ENCODE results near the gene NSDHL. TPM values are rescaled to one million over a fixed set of nuclear protein-coding genes. Genes with fewer than 3 reads are reported as not detected.
A peak's percentile ranks its signal among the peaks of the same experiment; 100 is the strongest.
"Not testable (repeated sequence)": the region's sequence is repeated elsewhere in the genome, so short reads cannot be mapped to it uniquely, and the experiment has no call there.

Gene NSDHL
- polyA plus RNA-seq (ENCODE audit: insufficient read length in 3 of 3) = 10 to 100 TPM; 30.0 to 32.8 (median 30.9) TPM
- long read RNA-seq, donor 1, partial matches to known transcripts = 6 of 10 reads
- long read RNA-seq, donor 1, other reads (novel, unspliced or antisense) = 0 of 10 reads
- long read RNA-seq, donor 2, partial matches to known transcripts = 0 of 4 reads
- long read RNA-seq, donor 2, other reads (novel, unspliced or antisense) = 0 of 4 reads
- long read RNA-seq, donor 3, transcript NSDHL-201 (8 exons, 1,929 nt) = major isoform, 10 of 11 reads
- long read RNA-seq, donor 3, partial matches to known transcripts = 0 of 11 reads
- long read RNA-seq, donor 3, other reads (novel, unspliced or antisense) = 0 of 11 reads
- long read RNA-seq, donor 4, partial matches to known transcripts = 0 of 2 reads
- long read RNA-seq, donor 4, other reads (novel, unspliced or antisense) = 0 of 2 reads
- long read RNA-seq, donor 5, transcript NSDHL-201 (8 exons, 1,929 nt) = major isoform, 13 of 21 reads
- long read RNA-seq, donor 5, partial matches to known transcripts = 8 of 21 reads
- long read RNA-seq, donor 5, other reads (novel, unspliced or antisense) = 0 of 21 reads
- long read RNA-seq, donor 6, transcript NSDHL-201 (8 exons, 1,929 nt) = major isoform, 8 of 9 reads
- long read RNA-seq, donor 6, partial matches to known transcripts = 0 of 9 reads
- long read RNA-seq, donor 6, other reads (novel, unspliced or antisense) = 0 of 9 reads
- long read RNA-seq, donor 7, transcript NSDHL-201 (8 exons, 1,929 nt) = major isoform, 8 of 8 reads
- long read RNA-seq, donor 7, partial matches to known transcripts = 0 of 8 reads
- long read RNA-seq, donor 7, other reads (novel, unspliced or antisense) = 0 of 8 reads
- long read RNA-seq, donor 8, transcript NSDHL-201 (8 exons, 1,929 nt) = major isoform, 21 of 27 reads
- long read RNA-seq, donor 8, partial matches to known transcripts = 6 of 27 reads
- long read RNA-seq, donor 8, other reads (novel, unspliced or antisense) = 0 of 27 reads
- long read RNA-seq, donor 9, transcript NSDHL-201 (8 exons, 1,929 nt) = major isoform, 5 of 5 reads
- long read RNA-seq, donor 9, partial matches to known transcripts = 0 of 5 reads
- long read RNA-seq, donor 9, other reads (novel, unspliced or antisense) = 0 of 5 reads
- long read RNA-seq, donor 10, transcript NSDHL-201 (8 exons, 1,929 nt) = major isoform, 5 of 6 reads
- long read RNA-seq, donor 10, partial matches to known transcripts = 0 of 6 reads
- long read RNA-seq, donor 10, other reads (novel, unspliced or antisense) = 0 of 6 reads
- long read RNA-seq, donor 11, partial matches to known transcripts = 0 of 1 reads
- long read RNA-seq, donor 11, other reads (novel, unspliced or antisense) = 0 of 1 reads
- long read RNA-seq, donor 12, partial matches to known transcripts = 0 of 1 reads
- long read RNA-seq, donor 12, other reads (novel, unspliced or antisense) = 0 of 1 reads
- long read RNA-seq, donor 13, transcript NSDHL-201 (8 exons, 1,929 nt) = major isoform, 12 of 17 reads
- long read RNA-seq, donor 13, partial matches to known transcripts = 5 of 17 reads
- long read RNA-seq, donor 13, other reads (novel, unspliced or antisense) = 0 of 17 reads
- long read RNA-seq, donor 14, transcript NSDHL-201 (8 exons, 1,929 nt) = major isoform, 8 of 8 reads
- long read RNA-seq, donor 14, partial matches to known transcripts = 0 of 8 reads
- long read RNA-seq, donor 14, other reads (novel, unspliced or antisense) = 0 of 8 reads
- long read RNA-seq, donor 15, partial matches to known transcripts = 0 of 2 reads
- long read RNA-seq, donor 15, other reads (novel, unspliced or antisense) = 0 of 2 reads
- long read RNA-seq, donor 16, transcript NSDHL-201 (8 exons, 1,929 nt) = major isoform, 17 of 28 reads
- long read RNA-seq, donor 16, partial matches to known transcripts = 10 of 28 reads
- long read RNA-seq, donor 16, other reads (novel, unspliced or antisense) = 0 of 28 reads

DNA sequence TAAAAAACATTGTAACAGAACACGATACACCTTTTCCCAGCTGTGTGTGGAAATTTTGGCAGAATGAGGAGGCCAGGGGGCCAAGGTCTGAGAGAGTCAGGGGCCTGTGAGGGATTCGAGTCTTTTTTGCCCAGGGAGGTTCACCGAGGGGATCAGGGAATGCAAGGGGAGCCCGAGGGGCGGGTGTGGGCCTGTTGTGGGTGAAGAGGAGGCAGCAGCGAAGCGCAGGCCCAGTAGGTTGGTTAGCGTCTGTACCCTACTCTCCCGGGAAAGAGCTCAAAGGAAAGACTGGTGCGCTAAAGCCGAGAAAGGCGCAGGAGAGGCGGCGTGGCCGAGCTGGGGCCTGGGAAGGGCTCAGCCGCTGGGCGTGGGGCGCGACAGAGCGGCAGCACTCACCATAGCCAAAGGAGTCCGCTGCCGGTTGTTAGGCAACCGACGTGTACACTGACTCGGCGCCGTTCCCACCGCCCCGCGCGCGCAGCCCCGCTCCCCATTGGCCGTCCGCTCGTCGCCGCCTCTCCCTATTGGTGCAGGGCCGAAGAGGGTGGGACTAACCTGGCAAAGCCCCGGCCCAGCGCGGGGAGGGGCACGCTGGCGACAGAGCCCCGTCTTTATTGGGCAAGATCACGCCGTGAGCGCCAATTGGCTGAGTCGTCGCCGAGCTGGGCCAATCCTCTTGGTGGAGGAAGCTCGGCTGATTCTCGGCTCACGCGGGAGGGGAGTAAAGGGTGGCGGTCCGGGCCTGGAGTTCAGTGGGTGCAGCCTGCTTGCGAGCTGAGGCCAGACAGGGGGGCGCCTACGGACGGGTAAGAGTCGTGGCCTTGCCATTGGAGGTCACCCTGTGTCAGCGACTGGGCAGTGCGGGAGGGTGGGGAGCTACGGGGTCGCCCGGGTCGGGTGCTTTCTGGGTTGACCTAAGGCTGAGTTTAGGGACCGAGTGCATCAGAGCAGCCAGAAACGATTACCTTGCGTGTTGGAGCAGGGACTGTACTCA is at the start of gene NSDHL, which contains the start of gene CETN2:
TSS of gene NSDHL (plus strand) at position 752 of the 994 bp plus-strand sequence. CDS start 15,262 bp downstream, outside the sequence.
TSS of gene CETN2 (minus strand) at position 446 of the 994 bp plus-strand sequence. CDS start at position 399, 47 bp downstream.
- peak; percentile 63 to 91 (median 87) for DNase-seq (ENCODE audit: extremely low read depth in 1 of 11, low read depth in 9 of 11, low spot score in 4 of 11)

DNA sequence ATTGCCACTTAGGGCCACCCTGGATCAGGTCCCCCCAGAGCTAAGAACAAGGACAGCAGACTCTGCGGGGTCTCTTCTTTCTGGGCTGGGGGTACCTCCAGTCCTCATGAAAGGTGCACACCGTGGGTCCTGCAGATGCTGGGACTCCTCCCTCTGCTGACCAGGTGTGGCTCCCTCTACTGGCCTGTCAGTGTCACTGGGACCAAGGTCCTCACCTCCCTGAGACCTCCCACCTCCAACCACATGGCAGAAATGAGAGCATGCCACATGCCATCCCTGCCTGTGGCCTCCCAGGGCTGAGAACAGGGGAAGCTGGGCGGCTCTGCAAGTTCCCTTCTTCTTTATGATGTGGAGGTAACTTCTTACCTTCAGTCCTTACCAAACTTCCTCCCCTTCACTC is 43.8 kb upstream of the NSDHL start:
- DNase-seq (ENCODE audit: extremely low read depth in 1 of 11, low read depth in 9 of 11, low spot score in 4 of 11) = not testable (repeated sequence)

DNA sequence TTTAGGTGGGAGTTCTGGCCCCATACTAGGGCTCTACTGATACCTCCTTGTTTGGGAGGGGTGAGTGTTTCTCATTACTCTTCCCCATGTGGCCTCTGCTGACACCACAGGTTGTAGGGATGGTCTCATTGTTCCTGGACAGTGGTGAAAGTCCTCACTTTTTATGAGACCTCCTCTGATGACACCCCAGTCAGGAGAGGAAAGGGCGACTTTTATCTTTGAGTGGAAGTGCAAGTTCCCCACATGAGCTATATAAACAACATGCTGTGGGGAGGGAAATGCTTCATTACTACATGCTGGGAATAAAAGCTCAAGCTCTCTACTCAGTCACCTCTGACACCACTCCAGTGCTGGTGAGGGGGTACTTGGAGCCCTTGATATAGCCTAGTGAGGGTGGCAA is 31.9 kb upstream of the NSDHL start:
- DNase-seq (ENCODE audit: extremely low read depth in 1 of 11, low read depth in 9 of 11, low spot score in 4 of 11) = no peak

DNA sequence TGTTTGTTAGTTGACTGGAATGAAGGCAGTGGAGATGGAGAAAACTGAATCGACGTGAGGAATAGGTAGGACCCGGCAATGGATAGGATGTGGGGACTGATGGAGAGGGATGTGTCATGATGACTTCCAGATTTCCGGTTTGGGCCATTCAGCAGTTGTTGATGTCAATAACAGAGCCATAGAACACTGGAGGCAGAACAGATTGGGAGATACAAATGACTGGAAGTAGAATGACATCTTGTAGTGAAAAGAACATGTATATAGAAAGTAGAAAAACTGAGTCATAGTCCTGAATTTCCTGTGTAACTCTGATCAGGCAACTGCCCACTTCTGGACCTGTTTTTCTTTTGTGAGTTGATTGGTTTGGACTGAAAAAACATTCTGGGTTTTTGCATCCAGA is 24.8 kb upstream of the NSDHL start:
- no peak for DNase-seq (ENCODE audit: extremely low read depth in 1 of 11, low read depth in 9 of 11, low spot score in 4 of 11)

DNA sequence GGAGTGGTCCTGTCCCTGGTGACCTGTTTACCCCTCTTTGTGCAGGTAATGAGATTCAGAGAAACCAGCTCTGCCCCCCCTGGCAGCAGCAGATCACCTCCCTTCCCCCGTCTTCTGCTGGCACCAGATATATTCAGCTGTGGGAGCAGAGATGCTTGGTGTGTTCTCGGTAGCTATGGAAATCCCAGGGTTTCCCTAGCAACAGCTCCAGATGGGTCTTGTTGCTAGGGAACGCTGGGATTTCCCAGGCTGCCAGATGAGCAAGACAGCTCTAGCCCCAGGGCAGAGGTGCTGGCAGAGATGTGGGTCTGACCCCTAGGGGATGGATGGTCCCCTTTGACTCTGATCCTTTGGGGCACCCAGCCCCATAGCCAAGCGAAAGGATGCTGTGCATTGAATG is 20.5 kb upstream of the NSDHL start:
- DNase-seq (ENCODE audit: extremely low read depth in 1 of 11, low read depth in 9 of 11, low spot score in 4 of 11) = no peak

DNA sequence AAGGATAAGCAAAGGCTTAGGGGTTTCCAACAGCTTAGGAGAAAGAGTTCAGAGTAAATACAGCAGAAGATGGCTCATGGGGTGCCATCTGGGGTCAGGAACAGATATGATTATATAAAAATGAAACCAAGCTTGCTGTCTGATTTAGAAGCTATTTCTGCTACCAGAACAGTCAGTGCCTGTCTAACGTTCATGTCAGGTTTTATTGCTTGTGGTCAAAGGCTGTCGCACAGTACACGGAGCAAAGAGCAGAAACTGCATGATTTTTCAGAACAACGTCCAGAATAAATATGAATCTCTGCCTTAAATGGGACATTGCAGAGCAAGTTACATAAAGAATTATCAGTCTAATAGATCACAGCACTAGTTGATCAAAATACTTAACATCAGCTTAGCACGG is 17.7 kb upstream of the NSDHL start:
- DNase-seq (ENCODE audit: extremely low read depth in 1 of 11, low read depth in 9 of 11, low spot score in 4 of 11) = no peak

DNA sequence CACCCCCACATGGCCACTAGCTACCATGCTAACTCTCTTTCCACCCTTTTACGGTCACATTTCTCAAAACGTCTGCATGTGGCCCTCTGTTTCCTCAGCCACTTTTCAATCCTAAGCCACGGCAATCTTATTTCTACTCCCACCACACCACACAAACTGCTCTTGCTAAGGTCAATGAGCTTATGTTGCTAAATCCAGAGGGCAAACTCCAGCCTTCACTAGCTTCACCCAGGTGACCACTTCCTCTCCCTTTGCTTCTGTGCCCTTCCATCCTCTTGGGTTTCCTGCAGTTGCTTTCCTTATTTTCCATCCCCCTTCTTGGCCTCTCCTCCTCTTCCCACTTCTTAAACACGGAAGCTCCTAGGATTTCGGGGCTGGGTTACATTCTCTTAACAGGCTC is 16.8 kb upstream of the NSDHL start:
- no peak for DNase-seq (ENCODE audit: extremely low read depth in 1 of 11, low read depth in 9 of 11, low spot score in 4 of 11)

DNA sequence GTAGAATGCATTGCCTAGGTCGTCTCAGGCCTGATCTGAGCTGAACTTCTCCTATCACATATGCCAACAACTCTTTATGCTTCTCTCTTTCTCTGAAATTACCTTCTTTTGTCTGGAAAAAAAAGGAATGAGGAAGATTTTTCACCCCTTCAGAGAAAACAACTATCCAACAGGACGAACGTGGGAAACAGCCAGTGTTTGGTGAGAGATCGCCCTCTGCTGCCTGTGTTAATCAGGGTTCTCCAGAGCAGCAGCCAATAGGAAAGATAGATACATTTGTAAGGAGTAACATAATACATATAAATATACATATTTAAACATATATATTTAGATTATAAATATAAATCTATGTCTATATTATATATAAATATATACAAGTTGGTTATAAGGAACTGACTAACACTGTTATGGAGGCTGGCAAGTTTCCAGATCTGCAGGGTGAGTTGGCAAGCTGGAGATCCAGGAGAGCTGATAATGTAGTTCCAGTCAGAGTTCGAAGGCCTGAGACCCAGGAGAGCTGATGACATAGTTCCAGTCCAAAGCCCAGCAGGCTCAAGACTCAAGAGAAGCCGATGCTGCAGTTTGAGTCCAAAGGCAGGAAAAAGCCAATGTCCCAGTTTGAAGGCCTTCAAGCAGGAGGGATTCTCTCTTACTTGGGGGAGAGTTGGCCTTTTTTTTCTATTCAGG is 13.6 kb upstream of the NSDHL start:
- DNase-seq (ENCODE audit: extremely low read depth in 1 of 11, low read depth in 9 of 11, low spot score in 4 of 11) = no peak

DNA sequence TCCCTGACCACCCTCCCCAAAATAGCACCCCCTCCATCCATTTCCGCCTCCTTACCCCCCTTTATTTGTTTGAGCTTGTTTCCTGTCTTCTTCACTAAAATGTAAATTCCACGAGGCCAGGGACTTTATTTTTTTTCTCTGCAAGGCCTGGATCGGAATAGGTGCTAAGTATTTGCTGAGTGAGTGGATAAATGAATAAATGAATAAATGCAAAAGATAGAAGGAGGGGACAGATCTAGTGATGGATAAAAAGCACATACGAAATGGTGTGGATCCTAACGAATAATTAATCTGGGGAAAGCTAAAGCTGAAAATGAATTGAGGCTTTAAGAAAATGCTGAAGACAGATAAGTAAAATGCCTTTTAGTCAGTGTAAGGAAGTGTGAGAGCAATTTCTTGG is 12.5 kb upstream of the NSDHL start:
- no peak for DNase-seq (ENCODE audit: extremely low read depth in 1 of 11, low read depth in 9 of 11, low spot score in 4 of 11)

DNA sequence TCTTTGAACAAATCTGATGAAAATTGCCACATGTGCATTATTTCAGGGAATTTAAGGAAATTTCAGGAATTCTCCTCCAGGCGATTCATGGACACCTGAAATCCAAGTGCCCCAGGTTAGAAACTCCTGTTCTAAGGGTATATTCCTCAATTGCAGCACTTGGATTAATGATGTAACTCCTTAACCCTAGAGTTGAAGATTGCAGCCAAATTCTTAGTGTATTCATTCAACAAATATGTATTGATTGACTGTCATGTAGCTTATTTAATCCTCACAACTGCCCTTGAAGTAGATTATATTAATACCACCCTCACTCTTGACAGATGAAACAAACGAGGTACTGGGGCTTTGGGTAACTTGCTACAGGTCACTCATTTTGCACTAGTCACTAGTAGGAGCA is 11.6 kb upstream of the NSDHL start:
- no peak for DNase-seq (ENCODE audit: extremely low read depth in 1 of 11, low read depth in 9 of 11, low spot score in 4 of 11)

DNA sequence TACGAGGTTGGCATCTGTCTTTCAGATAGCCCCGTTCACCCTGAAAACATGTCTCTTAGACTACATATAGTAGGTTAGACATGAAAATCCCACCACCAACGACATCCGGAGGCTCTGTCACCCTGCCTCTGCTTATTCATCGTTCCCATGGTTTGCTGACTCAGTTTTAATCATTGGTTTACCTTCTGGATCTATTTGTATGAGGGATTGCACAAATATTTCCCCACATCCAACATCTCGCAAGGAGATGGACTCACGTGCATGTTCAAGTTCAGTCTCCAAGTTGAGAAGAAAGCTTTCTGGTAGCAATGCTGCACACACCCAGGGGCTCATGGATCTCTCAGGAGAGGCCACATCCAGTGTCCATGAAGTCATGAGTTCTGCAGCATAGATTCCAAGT is 11.1 kb upstream of the NSDHL start:
- no peak for DNase-seq (ENCODE audit: extremely low read depth in 1 of 11, low read depth in 9 of 11, low spot score in 4 of 11)

DNA sequence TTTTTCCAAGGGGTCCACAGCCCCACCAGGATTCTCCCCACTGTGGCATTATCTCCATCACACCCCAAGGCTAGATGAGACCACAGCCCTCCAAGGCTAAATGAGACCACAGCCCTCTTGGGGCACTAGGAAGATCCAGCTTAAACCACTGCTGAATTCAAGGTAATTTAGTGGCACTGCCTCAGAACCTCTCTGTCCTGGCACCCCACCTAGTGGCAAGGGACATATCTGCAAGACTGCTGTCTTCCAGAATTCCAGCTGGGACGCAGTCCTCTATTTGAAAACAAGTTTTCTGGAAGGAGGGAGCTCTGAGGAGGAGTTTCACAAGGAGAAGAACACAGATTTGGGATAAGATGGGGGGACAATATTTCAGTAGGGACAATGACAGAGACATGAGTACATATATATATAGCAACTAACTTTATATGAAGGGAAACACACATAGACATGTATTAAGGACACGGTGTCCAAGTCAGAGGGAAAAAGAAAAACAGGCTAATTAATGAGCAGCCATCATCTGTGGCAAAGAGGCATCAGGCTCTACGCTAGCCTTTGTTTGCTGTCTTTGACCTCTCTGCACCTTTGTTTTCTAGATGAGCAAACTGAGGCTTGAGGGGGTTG is 9.6 kb upstream of the NSDHL start:
- DNase-seq (ENCODE audit: extremely low read depth in 1 of 11, low read depth in 9 of 11, low spot score in 4 of 11) = no peak

DNA sequence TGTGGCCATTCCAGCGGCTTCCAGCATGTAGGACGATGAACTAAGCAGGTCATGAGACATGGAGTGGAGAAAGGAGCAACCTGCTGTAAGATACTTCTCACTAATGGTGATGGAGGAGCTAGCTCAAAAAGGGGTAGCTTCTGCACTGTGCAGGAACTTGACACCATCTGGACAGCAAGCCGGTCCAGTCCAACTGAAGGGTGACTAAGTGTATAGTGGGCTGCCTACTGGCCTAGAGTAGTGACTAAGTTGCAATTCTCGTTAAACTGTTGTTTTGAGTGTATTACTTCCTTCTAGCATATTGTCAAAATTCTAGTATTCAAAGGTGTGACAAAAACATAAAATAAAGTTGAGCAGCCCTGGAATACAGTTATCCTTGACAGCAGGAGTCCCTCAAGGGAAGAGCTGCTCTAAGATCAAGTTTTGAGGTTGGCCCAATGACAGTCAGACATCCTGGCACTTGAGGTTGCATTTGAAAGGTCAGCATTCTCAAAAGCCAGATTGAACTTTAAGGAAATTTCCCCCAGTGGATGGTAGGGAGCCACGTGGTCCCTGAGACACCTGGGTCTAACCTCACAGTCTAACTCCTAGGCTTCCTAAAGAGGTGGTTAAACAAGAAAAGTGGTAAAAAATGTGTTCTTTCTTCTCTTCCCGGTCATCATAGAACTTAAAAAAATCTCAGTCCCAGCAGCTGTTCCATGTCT is 8.3 kb upstream of the NSDHL start:
- DNase-seq (ENCODE audit: extremely low read depth in 1 of 11, low read depth in 9 of 11, low spot score in 4 of 11) = no peak

DNA sequence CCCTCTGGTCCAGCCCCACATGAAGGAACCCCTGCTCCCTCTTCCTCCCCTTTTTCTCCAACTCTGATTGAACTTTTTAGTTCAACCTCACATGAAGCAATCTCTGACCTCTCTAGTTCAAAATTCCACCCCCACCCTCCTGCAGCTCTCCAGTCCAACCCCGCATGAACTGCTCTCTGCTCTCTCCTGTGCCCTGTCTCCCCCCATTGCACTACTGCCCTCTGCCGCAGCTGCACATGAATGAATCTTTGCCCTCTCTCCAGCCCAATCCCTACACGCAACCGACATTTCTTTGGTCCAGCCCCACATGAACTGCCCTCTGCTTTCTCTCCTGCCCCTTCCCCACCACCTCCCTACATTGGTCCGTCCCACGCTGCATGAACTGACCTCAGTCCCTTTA is 7.2 kb upstream of the NSDHL start:
- no peak for DNase-seq (ENCODE audit: extremely low read depth in 1 of 11, low read depth in 9 of 11, low spot score in 4 of 11)

DNA sequence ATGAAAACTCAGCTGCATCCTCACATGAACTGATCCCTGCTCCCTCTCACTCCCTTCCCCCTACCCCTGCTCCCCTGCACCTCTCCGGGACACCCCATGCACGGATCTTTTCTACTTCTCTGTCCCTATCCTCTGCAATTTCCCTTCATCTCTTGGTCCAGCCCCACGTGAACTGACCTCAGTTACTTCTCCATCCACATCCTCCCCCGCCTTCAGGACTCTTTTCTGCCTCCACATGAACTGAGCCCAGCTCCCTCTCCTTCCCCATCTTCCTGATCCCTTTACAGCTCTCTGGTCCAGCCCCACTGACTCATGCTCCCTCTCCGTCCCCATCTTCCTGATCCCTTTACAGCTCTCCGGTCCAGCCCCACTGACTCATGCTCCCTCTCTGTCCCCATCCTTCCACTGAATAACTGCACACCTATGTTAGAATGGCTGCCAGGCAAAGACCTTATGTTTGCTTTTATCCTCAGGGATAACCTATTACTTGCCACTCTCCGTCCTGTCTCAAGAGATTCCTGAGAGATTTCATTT is 6.0 kb upstream of the NSDHL start:
- no peak for DNase-seq (ENCODE audit: extremely low read depth in 1 of 11, low read depth in 9 of 11, low spot score in 4 of 11)
